Prostate gland (tissue), 2 donors: ENCODE measurements around the gene DPPA2. TPM values are rescaled to one million over a fixed set of nuclear protein-coding genes. Genes with fewer than 3 reads are reported as not detected.

Source experiments
- DNase-seq: peaks from one replicate; pipeline ENCODE4 v3.0.0-alpha.2; 2019; ENCODE audit warnings: low spot score
- H3K27ac ChIP-seq, 2 donors: fragments of 200-600 bp; sonication (generic); 2 replicates each; pipeline ENCODE4 v1.5.1; 2017 to 2019
- H3K27me3 ChIP-seq: fragments of 200-600 bp; sonication (generic); replicated peaks from 2 replicates; pipeline ENCODE4 v1.5.1; 2019; ENCODE audit not compliant: insufficient read depth
- H3K36me3 ChIP-seq, 2 donors: fragments of 200-600 bp; sonication (generic); 1 replicate in 1 of 2; 2 replicates in 1 of 2; pipeline versions ENCODE4 v1.5.1 to v1.8.1; 2017 to 2019
- H3K4me1 ChIP-seq: fragments of 200-600 bp; sonication (generic); replicated peaks from 2 replicates; pipeline ENCODE4 v1.5.1; 2019
- H3K4me3 ChIP-seq, 2 donors: fragments of 200-600 bp; sonication (generic); 2 replicates each; pipeline ENCODE4 v1.5.1; 2017 to 2019
- H3K9me3 ChIP-seq: fragments of 200-600 bp; sonication (generic); 2 replicates; pipeline ENCODE4 v1.5.1; 2017
- CTCF ChIP-seq, 4 experiments: fragments of 200-600 bp in 2 of 4; fragments of 450-650 bp in 2 of 4; sonication (generic) in 2 of 4; IDR thresholded peaks; 1 replicate in 3 of 4; 2 replicates in 1 of 4; pipeline ENCODE4 v1.5.1; 2016 to 2019; ENCODE audit warnings: antibody characterized with exemption in 4 of 4, mild to moderate bottlenecking in 2 of 4, moderate library complexity in 2 of 4
- POLR2A ChIP-seq: fragments of 450-650 bp; IDR thresholded peaks from one replicate; pipeline ENCODE4 v1.6.1; 2016; ENCODE audit warnings: antibody characterized with exemption, mild to moderate bottlenecking
- POLR2AphosphoS5 ChIP-seq: sonication (generic); formaldehyde crosslinking; IDR thresholded peaks from one replicate; pipeline ENCODE4 v1.6.1; 2017; ENCODE audit warnings: antibody characterized with exemption
- whole genome bisulfite sequencing: methylation state at CpG from one replicate; pipeline ENCODE4 v1.1.5; 2018; 5-methylcytosine and 5-hydroxymethylcytosine counted together
- intact Hi-C: fragments of 100-400 bp; cut with DNase I; formaldehyde crosslinking; loops from one replicate; pipeline ENCODE4 v1.14.2; 2022
- total RNA-seq, 2 donors: library from RNA; depleted of rRNA; stranded (reverse); fragments of >200 nt; gene quantifications; one replicate each; pipeline ENCODE4 v1.1.0, GENCODE V29; 2016

The DPPA2 gene
- total RNA-seq, 2 donors from 2014 or later: 2.1 TPM; not detected in 1

- no peak for DNase-seq
- intact Hi-C loops: no loop called here
- no peak for TF ChIP-seq POLR2AphosphoS5
- TF ChIP-seq CTCF (IDR thresholded peaks at IDR 0.05): no peak
- TF ChIP-seq POLR2A: no peak
- H3K27ac ChIP-seq: no peak overlapping the region
- no peaks in the 10 kb centered on the region for H3K9me3 ChIP-seq
- H3K36me3 ChIP-seq: no peaks in the 10 kb centered on the region
- no peaks in the 10 kb centered on the region for H3K27me3 ChIP-seq
- no peak overlapping the region for H3K4me3 ChIP-seq
- no peaks in the 10 kb centered on the region for H3K4me1 ChIP-seq
- 93% methylated on average over 7 of the region's 7 CpGs for WGBS
These were observed 14.1 kb upstream of the DPPA2 start for GRCh38 chr3:109330405-109330804.

- Histone ChIP-seq H3K27ac (no peak overlapping the region), H3K4me1 (no peaks in the 10 kb centered on the region), H3K9me3 (no peaks in the 10 kb centered on the region), H3K4me3 (no peak overlapping the region), H3K36me3 (no peaks in the 10 kb centered on the region), H3K27me3 (no peaks in the 10 kb centered on the region)
- intact Hi-C loops: no loop called here
- 87% methylated on average over 3 of the region's 3 CpGs for WGBS
- TF ChIP-seq POLR2AphosphoS5: no peak
- TF ChIP-seq POLR2A: no peak
- TF ChIP-seq CTCF (IDR thresholded peaks at IDR 0.05): no peak
- no peak for DNase-seq
These were observed 11.9 kb upstream of the DPPA2 start for GRCh38 chr3:109328202-109328601.

- no peak overlapping the region for H3K27ac ChIP-seq
- H3K9me3 ChIP-seq: no peaks in the 10 kb centered on the region
- no peaks in the 10 kb centered on the region for H3K36me3 ChIP-seq
- H3K4me1 ChIP-seq: no peaks in the 10 kb centered on the region
- intact Hi-C loops: no loop called here
- no peak for TF ChIP-seq POLR2AphosphoS5
- no peak for TF ChIP-seq POLR2A
- TF ChIP-seq CTCF (IDR thresholded peaks at IDR 0.05): no peak
- no peak for DNase-seq
- 56% methylated on average over 3 of the region's 3 CpGs for WGBS
- H3K4me3 ChIP-seq: no peak overlapping the region
- no peaks in the 10 kb centered on the region for H3K27me3 ChIP-seq
These were observed 9.3 kb upstream of the DPPA2 start for GRCh38 chr3:109325657-109326056.

- no peaks in the 10 kb centered on the region for H3K36me3 ChIP-seq
- intact Hi-C loops: no loop called here
- H3K4me3 ChIP-seq: no peak overlapping the region
- H3K9me3 ChIP-seq: no peaks in the 10 kb centered on the region
- H3K27me3 ChIP-seq: no peaks in the 10 kb centered on the region
- TF ChIP-seq POLR2A (no peak), CTCF (IDR thresholded peaks at IDR 0.05) (no peak), POLR2AphosphoS5 (no peak)
- no peaks in the 10 kb centered on the region for H3K4me1 ChIP-seq
- no peak for DNase-seq
- no peak overlapping the region for H3K27ac ChIP-seq
- WGBS: 87% methylated on average over 5 of the region's 5 CpGs
These were observed 8.8 kb upstream of the DPPA2 start for GRCh38 chr3:109325109-109325508.

GRCh38 chr3:109313061-109313460 lies 3.3 kb downstream of the DPPA2 start:
- WGBS: 89% methylated on average over 1 of the region's 1 CpG
- no peak overlapping the region for H3K4me3 ChIP-seq
- H3K27ac ChIP-seq: no peak overlapping the region
- no peak for TF ChIP-seq POLR2AphosphoS5
- H3K27me3 ChIP-seq: no peaks in the 10 kb centered on the region
- no peaks in the 10 kb centered on the region for H3K36me3 ChIP-seq
- intact Hi-C loops: no loop called here
- DNase-seq: no peak
- no peaks in the 10 kb centered on the region for H3K4me1 ChIP-seq
- H3K9me3 ChIP-seq: no peaks in the 10 kb centered on the region
